PC-3 (cell line): ENCODE results near the gene MAGED4B.

Experiments used
- EZH2phosphoT487 ChIP-seq: fragments of 300-600 bp; sonication (generic); IDR thresholded peaks from 2 replicates; pipeline ENCODE4 v1.6.1; 2018; ENCODE audit warnings: mild to moderate bottlenecking, antibody characterized with exemption, low read length, borderline replicate concordance
- TF ChIP-seq, protein P1 (sequence below): fragments of 300-600 bp; sonication (generic); conservative IDR thresholded peaks from 2 replicates; pipeline ENCODE4 v1.5.1; 2017; ENCODE audit warnings: antibody characterized with exemption, low read depth, mild to moderate bottlenecking, low read length

DNA sequence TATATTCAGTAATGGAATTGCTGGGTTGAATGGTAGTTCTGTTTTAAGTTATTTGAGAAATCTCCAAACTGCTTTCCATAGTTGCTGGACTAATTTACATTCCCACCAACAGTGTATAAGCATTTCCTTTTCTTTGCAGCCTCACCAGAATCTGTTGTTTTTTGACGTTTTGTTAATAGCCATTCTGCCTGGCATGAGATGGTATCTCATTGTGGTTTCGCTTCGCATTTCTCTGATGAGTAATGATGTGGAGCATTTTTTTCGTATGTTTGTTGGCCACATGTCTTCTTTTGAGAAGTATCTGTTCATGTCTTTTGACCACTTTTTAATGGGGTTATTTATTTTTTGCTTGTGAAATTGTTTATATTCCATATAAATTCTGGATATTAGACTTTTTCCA is 13.6 kb upstream of the MAGED4B start:
- TF ChIP-seq, protein P1, sequence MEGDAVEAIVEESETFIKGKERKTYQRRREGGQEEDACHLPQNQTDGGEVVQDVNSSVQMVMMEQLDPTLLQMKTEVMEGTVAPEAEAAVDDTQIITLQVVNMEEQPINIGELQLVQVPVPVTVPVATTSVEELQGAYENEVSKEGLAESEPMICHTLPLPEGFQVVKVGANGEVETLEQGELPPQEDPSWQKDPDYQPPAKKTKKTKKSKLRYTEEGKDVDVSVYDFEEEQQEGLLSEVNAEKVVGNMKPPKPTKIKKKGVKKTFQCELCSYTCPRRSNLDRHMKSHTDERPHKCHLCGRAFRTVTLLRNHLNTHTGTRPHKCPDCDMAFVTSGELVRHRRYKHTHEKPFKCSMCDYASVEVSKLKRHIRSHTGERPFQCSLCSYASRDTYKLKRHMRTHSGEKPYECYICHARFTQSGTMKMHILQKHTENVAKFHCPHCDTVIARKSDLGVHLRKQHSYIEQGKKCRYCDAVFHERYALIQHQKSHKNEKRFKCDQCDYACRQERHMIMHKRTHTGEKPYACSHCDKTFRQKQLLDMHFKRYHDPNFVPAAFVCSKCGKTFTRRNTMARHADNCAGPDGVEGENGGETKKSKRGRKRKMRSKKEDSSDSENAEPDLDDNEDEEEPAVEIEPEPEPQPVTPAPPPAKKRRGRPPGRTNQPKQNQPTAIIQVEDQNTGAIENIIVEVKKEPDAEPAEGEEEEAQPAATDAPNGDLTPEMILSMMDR = no peak
- TF ChIP-seq EZH2phosphoT487 = no peak
